Stimulated activated CD4-positive, alpha-beta T cell treated with anti-CD3 and anti-CD28 coated beads, Interleukin-2, amount 100 ng/mL, for 24 hours (primary cell): ENCODE results near the gene NUDT1.
A peak's percentile ranks its signal among the peaks of the same experiment; 100 is the strongest.

Experiments
- DNase-seq, 2 donors: peaks; one replicate each; pipeline ENCODE4 v3.0.0-alpha.2; 2020

Gene NUDT1

DNA sequence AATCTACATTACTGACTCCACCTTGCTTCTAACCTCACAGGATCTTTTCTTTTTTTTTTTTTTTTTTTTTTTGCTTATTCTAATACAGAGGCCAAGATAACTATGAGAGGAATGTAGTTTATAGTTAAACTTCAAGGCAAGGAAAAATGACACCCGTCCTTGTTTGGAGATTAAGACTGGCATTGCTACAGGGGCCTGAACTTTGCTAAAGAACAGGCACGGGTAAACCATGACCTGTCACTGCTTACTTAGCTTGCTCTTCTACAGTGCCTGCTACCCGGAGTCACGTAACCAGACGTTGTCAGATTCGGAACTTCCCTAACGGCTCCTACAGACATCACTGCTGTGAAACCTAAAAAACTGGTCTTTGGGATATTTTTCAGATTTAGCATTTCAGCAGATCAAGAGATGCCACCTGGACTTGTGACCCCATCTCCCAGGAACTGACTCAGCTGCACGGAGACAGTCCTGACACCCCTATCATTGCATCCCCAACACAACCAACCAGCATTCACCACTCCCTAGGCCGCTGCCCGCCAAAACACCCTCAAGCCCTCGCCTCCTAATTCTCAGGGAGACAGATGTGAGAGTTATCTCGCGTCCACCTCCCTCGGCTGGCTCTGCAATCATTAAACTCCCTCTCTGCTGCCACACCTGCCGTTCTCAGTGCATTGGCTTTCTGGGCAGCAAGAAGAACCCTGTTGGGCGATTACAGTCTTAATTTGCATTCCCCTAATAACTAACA, 36.8 kb upstream of the NUDT1 start:
- DNase-seq, result no peak

DNA sequence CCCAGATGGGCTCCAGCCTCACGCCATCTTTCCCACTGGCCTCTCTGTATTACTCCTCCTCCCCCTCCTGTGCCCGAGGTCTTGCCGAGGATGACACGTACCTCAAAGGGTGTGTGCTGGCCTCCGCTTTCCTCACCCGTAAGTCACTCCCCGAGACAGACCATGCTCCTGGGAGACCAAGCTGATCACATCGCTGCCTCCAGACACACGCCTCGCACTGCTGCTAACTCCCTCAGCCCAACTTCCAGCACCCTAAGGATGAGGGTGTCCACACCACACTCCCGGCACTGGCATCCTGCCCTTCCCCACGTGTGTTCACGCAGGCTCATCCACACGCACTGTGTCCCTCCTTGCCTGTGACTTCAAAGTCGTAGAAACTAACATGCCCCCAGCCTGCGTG, 33.3 kb upstream of the NUDT1 start:
- no peak for DNase-seq

DNA sequence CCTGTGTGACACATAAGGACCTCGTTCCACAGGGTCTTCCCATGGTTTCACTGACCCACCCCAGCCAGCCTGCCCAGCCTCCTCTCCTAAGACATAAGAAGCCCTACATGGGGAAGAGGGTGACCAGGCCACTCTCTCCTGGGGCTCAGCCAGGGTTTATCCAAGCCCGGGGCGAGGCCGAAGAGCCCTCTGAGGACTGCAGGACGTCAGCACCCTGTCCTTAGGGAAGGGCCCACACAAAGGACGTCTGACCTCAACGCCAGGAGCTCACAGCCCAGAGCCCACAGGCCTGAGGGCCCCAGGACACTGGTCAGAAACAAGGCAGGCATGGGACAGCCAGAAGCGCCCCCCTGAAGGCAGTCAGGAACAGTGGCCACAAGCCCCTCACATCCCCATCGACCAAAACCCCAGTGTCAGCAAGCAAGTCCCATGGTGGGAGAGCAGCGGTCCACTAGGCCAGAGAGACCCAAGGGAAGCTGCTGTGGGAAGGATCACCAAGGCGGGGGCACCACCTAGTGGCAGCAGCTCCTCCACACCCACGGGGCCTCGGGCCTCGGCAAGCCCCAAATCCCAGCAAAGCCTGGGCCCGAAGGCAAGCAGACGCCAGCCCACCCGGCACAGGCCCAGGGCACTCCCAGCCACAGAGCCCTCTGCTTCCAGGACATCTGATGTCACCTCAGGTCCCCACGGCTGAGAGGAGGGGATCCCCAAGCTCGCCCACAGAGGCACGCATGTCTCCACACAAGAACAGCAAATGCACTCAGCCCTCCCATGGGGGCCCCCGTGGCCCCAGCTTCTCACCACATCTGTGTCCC, 32.7 kb upstream of the NUDT1 start:
- peak; percentile 50 to 56 for DNase-seq

DNA sequence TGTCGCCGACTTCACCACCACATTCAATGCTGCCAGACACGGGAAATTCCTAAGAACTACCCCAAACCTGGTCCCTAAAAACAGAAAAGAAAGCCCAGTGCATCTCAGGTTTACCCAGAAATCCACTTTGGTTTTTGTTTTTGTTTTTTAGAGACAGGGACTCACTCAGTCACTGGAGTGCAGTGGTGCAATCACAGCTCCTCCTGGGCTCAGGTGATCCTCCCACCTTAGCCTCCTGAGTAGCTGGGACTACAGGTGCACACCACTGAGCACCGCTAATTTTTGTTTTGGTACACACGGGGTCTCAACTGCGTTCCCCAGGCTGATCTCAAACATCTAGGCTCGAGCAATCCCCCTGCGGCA, 32.1 kb upstream of the NUDT1 start:
- DNase-seq, result no peak

DNA sequence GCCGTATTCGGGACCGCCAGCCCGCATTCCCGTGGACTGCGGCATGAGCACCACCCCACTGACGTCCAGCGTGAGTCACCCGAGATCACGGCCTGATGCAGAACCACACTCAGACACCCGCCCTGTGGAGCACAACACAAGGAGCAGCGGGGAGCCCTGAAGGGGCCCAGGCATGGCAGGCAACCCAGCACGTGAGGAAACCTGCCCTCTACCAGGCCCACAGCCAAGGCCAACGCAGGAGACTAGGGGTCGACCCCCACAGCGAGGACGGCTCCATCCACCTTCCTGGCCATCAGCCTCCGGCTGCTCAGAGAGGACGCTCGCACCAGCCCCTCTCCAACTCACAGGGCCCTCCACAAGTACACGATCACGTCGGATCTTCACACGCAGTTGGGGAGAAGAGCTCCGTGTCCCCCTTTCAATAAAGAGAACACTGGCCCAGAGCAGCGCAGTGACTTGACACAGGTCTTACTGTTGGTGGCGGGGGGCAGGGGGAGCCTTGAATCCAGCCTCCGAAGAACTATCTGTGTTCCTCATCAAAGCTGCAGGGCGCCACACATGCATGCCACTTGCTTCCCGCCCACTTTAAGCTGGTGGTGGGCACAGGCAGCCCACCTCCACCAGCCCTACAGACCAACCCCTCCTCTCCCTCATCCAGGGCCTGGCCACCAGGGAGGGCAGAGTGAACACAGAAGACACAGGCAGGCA, 31.3 kb upstream of the NUDT1 start:
- no peak for DNase-seq

DNA sequence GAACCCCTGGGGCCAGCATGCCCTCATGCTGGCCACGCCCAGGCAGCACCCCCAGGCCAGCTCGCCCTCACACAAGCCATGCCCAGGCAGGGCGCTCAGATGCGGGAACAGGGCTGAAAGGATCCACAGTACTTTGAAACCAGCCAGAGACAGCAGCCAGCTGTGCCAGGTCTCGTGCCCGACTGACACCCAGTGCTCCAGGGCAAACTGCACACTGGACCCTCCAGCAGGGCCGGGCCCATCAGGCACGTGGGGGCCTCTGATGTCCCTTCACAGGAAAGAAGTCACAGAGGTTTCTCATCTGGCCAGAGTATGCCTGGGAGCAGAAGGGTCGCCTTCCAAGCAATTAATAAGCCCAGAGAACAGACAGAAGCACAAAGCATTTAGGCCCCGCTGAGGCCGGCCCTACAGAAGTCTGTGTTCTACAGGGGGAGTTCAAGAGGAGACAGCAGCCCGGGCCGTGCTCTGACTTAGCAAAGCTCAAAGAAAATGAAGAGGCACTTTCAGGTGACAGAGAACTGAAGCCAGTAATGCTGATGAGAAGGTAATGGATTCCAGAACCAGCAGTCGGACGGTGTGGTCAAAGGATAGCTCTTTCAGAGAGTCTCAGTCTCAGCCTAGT, 30.7 kb upstream of the NUDT1 start:
- no peak for DNase-seq

DNA sequence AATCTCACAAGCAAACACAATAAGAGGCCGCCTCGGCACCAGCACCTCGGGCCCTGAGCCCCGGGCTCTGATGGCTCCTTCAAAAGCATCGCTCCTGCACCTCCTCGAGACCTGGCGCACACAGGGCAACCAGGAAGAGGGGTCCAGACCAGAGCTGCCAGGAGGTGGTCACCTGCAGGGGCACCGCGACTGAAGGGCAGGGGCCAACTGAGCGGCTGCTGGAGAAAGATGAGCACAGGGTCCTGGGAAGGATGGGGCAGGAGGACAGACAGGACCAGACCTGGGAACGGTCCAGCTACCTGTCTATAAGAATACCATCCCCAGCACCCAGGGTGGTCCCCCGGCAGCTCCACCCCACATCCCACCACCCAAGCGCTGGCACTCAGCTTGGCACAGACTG, 30.1 kb upstream of the NUDT1 start:
- DNase-seq, result no peak

DNA sequence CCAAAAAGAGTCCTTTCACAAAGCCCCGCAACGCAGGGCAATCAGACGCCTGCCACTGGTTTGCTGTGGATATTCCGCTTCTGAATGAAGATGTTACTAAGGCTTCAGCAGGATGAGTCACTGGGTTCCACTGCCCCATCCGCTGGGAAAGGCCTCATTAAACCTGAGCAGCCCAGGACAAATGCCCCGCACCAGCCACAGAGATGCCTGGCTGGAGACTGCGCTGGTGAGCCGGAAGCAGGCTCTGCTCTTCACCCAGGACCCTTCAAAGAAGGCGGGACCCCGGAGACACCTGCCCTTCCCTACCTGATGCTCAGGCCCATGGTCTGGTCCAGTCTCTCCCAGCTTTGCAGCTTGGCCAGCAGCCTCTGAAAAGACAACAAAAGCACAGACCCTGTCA, 29.1 kb upstream of the NUDT1 start:
- no peak for DNase-seq

DNA sequence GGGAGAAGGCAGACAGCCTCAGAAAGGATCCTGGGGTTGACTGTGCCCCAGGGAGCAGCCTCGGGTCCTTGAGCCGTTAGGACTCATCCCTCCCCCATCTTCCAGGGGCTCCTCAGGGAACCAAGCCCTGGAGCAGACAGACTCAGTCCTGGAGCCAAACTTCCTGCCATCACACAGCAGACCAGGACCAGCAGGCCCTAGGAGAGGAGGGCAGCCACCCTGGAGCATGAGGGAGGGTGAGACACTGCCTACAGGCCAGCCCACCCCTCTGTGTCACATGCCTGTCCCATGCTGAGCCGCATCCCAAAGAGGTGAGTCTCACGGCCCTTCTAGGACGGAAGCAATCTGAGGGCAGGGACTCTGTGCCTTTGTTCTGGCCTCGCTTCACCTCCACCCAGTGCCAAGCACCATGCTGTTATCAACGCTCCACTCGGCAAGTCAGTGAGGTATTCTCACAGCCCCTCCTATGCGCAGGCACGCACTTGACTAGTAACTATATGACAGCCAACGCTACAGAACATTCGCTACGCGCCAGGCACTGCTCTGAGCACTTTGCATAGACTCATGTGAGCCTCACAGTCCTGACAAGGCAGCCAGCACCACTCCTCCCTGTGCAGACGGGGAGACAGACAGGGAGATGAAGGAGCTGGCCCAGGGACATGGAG, 28.3 kb upstream of the NUDT1 start:
- DNase-seq, result no peak

DNA sequence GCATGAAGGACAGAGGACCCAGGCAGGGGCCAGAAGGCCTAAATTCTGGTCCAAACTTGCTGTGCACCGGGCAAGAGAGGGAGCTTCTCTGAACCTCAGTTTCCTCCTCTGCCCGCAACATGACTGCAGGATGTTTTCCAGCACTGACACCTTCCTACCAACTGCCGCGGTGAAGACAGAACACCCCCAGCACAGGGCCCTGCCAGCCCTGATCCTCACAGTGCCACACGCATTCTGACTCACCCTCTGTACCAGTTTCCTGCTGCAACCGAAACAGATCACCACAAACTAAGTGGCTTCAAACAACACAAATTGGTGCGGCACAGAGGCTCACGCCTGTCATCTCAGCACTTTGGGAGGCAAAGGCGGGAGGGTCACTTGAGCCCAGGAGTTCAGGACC, 27.4 kb upstream of the NUDT1 start:
- DNase-seq, result no peak

DNA sequence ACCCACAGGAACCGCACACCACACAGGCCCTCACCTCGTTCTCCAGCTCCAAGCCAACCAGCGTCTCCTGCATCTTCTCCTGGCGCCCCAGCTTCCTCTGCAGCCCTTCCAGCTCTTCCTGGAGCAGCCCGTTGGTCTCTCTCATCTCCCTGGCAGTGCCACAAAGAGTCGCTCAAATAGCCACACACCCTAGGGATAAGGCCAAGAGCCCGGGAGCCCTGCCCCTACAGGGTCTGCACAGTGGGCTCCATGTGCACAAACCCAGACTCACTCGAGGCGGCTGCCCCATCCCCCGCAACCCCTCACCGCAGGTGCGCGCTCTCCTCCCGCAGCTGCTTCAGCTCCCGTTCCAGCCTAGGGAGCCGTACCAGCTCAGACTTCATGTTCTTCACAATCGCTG, 26.2 kb upstream of the NUDT1 start:
- DNase-seq, result no peak

DNA sequence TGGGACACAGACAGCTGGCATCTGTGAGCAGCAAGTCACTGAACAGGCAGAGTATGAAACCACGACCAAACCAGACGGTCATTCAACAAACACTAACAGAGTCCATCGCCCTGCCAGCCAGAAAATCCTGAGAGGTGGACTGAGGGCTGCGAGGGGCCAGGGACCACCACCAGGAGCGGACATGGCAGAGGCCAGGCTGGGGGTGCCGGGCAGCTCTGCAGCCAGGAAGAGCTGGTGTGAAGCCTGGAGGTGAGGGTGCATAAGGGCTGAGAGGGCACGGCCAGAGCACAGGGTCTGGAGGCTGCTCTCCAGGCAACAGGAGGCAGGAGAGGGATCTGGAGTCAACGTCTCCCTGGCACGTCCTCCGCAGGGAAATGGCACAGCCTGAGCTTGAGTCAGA, 24.8 kb upstream of the NUDT1 start:
- DNase-seq, result no peak

DNA sequence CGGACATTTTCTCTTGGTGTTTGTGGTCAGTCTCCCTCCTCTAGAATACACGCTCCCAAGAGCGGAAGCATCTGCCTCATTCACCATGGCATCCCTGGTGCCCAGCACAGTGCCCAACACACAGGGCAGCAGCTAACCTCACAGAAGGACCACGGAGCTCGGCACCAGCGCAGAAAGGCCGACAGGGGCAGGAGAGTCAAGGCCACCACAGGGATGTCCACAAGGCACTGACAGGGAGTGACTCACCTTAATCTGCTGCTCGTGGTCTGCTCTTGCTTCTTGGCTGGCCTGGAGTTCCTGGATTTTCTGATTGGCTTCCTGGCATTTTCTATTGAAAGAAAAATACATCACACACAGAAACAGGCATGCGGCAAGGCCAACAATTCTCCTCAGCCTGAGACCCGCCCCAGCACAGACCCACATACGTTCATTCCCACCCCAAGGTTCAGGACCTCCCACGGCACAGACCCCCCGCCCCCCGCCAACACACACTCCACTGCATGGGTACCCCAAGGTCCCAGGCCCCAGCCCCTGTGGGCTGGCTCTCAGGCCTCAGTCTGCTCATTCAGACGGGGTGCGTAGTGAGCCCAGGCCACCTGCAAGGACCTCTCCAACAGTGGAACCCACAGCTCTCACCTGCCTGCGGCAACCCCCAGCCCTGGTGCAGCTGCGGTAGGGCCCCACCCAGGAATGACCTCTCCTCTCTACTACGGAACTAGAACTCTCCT, 24.1 kb upstream of the NUDT1 start:
- DNase-seq, result no peak

DNA sequence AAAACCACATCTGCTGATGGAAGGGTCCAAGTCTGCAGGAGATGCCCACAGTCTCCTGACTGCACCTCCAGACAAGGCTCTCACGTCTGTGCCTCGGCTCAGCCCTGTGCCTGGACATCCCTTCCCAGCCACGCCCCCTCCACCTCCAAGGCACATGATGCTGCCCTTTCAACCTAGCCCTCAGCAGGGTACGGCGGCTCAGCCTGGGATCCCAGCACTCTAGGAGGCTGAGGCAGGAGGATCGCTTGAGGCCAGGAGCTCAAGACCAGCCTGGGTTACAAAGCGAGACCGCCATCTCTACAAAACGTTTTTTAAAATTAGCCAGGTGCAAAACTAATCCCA, 23.6 kb upstream of the NUDT1 start:
- no peak for DNase-seq

DNA sequence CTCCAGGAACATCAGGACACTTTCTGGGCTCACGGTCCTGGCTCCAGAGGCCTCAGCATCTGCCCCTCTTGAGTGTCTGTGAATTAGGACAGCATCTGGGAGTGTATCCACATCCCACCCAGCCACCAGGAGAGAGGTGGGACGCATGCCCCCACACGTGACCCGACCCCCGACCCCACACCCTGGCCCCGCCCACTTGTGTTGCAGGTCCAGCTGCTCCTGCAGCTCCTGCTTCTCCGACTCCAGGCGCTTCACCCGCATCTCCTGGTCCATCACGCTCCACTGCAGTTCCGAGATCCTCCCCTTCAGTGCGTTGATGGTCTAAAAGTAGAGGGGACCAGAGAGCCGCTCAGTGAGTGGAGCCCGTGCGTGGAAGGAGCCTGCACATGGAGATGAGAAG, 22.9 kb upstream of the NUDT1 start:
- no peak for DNase-seq

DNA sequence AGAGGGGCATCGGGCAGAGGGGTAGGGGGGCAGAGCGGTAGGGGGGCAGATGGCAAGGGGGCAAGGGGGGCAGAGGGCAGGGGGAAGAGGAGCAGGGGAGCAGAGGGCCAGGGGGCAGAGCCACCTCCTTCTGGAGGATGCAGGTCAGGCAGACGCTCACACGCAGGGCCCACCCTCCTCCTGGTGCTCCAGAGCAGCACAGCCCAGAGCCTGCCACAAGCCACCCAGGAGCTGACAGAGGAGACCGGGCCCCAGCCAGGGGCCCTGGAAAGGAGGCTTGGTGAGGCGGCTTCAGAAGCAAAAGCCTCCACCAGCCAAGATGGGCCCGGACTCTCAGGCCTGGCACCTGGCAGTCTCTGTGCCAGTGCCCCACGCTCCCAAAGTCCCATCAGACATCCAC, 22.4 kb upstream of the NUDT1 start:
- DNase-seq, result no peak

DNA sequence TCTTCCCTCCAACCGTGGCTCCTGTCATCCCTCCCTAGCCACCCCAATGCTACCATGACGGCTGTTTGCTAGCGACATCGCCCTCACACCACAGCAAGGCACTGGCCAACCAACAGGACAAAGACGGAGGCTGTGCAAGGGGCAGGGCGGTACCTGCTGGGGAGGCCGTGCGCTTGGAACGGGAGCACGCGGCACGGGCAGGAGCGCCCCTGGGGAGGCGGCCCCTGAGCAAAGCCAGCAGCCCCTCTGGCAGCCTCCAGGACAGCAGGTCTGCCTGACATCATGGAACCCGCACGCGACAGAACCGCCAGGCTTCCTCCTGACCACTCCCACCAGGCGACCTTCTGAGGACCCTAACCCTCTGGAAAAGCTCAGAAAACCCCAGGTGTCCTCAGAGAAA, 22.0 kb upstream of the NUDT1 start:
- DNase-seq, result no peak

DNA sequence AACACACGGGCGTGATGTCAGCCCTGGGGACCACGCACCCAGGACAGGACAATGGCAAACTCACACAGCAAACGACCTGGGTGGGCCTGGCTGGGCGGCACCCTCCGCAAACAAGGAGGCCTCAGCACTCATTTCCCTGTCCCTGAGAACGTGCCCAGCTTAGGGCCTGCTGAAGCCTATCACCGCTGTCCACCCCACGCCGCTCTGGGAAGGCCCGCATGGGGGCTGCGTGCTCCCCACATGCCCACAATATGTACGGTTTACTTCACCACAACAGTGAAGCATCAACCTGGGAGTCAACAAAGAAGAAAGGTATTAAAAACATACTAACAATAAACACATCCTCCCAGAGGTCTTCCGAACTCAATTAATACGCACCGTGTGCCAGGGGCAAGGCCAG, 21.5 kb upstream of the NUDT1 start:
- DNase-seq, result no peak

DNA sequence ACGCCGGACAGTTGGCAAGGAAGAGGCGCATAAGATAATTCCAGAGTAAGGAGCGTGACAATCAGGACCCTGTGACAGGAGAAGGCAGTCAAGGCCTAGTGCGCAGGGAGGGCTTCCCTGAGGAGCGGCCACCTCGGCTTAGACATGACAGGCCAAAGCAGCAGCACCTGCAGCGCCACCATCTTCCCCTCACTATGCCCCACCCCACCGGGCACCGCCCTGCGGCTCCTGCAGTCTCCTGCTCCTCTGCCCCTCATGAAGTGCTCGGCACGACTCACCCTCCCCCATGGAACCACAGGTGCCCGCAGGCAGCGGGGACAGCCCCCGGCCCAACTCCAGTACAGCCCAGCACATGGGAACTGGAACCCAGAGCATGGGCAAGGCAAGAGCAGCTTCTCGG, 21.1 kb upstream of the NUDT1 start:
- no peak for DNase-seq

DNA sequence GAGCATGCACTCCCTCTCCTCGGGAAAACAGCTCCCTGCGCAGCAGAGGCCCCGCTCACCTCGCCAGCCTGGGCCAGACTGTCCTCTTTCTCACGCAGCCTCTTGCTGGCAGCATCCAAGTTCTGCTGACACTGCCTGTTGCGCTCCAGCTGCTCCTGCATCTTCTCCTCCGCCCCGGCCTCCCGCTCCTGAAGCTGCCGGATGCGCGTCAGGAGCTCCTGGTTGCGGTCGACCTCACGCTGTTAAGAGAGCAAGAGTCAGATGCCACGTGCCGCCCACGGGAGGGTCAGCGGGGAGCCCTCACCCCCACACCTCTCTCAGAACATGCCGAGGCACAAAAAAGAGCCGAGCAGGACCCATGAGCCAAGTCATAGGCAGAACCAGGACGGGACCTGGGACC, 19.5 kb upstream of the NUDT1 start:
- no peak for DNase-seq

DNA sequence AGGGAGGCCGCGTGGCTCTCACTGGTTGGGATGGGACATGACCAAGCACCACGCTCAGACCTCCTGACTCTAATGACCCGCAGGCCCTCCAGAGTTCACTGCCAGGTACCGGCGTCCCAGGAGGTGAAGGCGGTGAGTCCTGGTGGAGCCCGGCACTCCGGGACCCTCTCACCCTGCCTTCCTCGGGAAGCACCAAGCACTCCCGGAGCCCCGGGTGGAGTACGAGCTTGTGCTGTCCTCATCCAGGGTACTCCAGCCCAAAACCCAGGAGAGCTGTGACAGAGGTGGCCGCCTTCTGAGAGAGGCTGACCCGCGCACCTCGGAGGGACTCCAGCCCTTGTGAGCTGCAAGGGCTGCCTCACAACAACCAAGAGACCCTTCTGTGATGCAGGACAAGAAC, 18.7 kb upstream of the NUDT1 start:
- no peak for DNase-seq

DNA sequence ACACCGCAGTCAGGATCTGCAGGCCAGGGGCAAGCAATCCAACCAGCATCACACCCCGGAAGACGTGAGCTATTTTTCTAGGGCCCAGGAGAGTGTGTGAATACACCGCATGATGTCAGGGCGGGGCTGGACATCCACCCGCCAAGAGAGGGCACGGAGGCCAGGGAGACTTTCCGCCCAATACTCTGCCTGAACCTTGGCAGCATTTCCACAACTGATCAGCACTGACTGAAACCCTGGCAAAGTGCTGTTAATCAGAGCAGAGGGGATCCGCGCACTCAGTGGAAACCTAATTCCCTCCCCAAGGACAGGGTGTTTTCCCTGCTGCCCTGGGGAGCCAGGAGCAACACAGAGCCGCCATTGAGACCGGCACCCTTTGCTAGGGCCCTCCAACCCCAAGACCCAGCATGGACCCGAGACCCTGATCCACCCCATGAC, 17.5 kb upstream of the NUDT1 start:
- no peak for DNase-seq
